ENCODE data around the gene MYH9. TPM values are rescaled to one million over a fixed set of nuclear protein-coding genes. Genes with fewer than 3 reads are reported as not detected.
"Not testable (repeated sequence)": the region's sequence is repeated elsewhere in the genome, so short reads cannot be mapped to it uniquely, and the experiment has no call there.

The MYH9 gene
- total RNA-seq, 6 experiments from 2014 or later, result 881 to 1,084 (median 937) TPM

GRCh38 chr22:36417281-36417686, 29.5 kb upstream of the MYH9 start:
- Mint-ChIP-seq H3K9me3 (no peaks in the 10 kb centered on the region), H3K36me3 (ENCODE audit: low read depth) (no peaks in the 10 kb centered on the region), H3K27me3 (ENCODE audit: insufficient read depth) (no peaks in the 10 kb centered on the region), H3K4me3 (peak overlapping the region; percentile 59), H3K27ac (peak overlapping the region; percentile 87), H3K4me1 (ENCODE audit: low read depth) (peaks cover 42% of the 10 kb centered on the region)
- no peak for TF ChIP-seq CTCF (IDR thresholded peaks at IDR 0.05)
- DNase-seq, result peak; percentile 65

DNA sequence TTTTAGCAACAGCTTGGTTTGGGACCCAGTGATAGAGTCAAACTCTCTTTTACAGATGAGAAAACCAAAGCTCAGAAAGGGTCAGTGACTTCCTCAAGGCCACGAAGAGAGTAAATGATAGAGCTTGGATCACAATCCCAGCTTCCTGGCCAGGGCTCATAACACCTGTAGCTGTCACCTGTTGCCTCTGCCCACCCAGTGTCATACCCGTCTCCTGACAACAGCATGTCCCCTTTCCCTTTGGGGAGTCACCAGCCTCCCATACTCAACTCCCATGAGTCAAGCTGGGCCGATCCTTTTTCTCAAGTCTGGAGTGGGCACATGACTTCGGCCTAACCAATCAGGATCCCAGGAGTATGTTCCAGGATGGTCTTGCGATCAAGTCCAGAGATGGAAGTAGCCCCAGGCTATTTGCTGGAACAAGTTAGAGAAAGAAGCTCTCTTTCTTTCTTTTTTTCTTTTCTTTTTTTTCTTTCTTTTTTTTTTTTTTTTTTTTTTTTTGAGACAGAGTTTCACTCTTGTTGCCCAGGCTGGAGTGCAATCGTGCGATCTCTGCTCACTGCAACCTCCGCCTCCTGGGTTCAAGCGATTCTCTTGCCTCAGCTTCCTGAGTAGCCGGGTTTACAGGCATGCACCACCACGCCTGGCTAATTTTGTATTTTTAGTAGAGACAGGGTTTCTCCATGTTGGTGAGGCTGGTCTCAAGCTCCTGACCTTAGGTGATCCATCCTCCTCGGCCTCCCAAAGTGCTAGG, 27.8 kb upstream of the MYH9 start:
- Mint-ChIP-seq H3K27me3 (ENCODE audit: insufficient read depth) (no peaks in the 10 kb centered on the region), H3K4me3 (no peak overlapping the region), H3K27ac (peak overlapping the region; percentile 27; the same call in 1 of the 2 replicates), H3K4me1 (ENCODE audit: low read depth) (peaks cover 42% of the 10 kb centered on the region), H3K36me3 (ENCODE audit: low read depth) (no peaks in the 10 kb centered on the region), H3K9me3 (no peaks in the 10 kb centered on the region)
- TF ChIP-seq CTCF (IDR thresholded peaks at IDR 0.05), result no peak
- peak; percentile 40 for DNase-seq

GRCh38 chr22:36413022-36413775, 25.4 kb upstream of the MYH9 start:
- TF ChIP-seq CTCF (IDR thresholded peaks at IDR 0.05), result no peak
- peak; percentile 29 for DNase-seq
- Mint-ChIP-seq H3K27me3 (ENCODE audit: insufficient read depth) (no peaks in the 10 kb centered on the region), H3K27ac (no peak overlapping the region; the same call in 1 of the 2 replicates), H3K4me1 (ENCODE audit: low read depth) (peaks cover 24% of the 10 kb centered on the region), H3K4me3 (no peak overlapping the region), H3K9me3 (no peaks in the 10 kb centered on the region), H3K36me3 (ENCODE audit: low read depth) (no peaks in the 10 kb centered on the region)

GRCh38 chr22:36411589-36412258, 24.0 kb upstream of the MYH9 start:
- H3K27me3 Mint-ChIP-seq (ENCODE audit: insufficient read depth), result no peaks in the 10 kb centered on the region
- no peaks in the 10 kb centered on the region for H3K9me3 Mint-ChIP-seq
- no peak for TF ChIP-seq CTCF (IDR thresholded peaks at IDR 0.05)
- peaks cover 17% of the 10 kb centered on the region for H3K4me1 Mint-ChIP-seq (ENCODE audit: low read depth)
- no peaks in the 10 kb centered on the region for H3K36me3 Mint-ChIP-seq (ENCODE audit: low read depth)
- H3K27ac Mint-ChIP-seq, result no peak overlapping the region
- no peak for DNase-seq
- no peak overlapping the region for H3K4me3 Mint-ChIP-seq

- no peak overlapping the region for H3K27ac Mint-ChIP-seq
- no peak for DNase-seq
Observed at GRCh38 chr22:36409911-36410756, 22.4 kb upstream of the MYH9 start.

DNA sequence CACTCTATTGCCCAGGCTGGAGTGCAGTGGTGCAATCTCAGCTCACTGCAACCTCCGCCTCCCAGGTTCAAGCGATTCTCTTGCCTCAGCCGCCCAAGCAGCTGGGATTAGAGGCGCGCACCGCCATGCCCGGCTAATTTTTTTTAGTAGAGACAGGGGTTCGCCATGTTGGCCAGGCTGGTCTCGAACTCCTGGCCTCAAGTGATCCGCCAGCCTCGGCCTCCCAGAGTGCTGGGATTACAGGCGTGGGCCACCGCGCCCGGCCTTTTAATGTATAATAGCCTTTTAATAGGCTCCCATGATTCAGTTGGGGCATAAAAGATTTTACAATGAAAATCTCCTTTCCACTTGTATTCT, 21.8 kb upstream of the MYH9 start:
- H3K27ac Mint-ChIP-seq; H3K9me3 Mint-ChIP-seq; DNase-seq; H3K4me3 Mint-ChIP-seq; H3K27me3 Mint-ChIP-seq (ENCODE audit: insufficient read depth); H3K36me3 Mint-ChIP-seq (ENCODE audit: low read depth): not testable (repeated sequence)
- peaks cover 24% of the 10 kb centered on the region for H3K4me1 Mint-ChIP-seq (ENCODE audit: low read depth)

More at GRCh38 chr22:36409911-36410756, 22.4 kb upstream of the MYH9 start:
- no peak overlapping the region for H3K4me3 Mint-ChIP-seq
- TF ChIP-seq CTCF (IDR thresholded peaks at IDR 0.05), result no peak
- no peaks in the 10 kb centered on the region for H3K9me3 Mint-ChIP-seq
- H3K36me3 Mint-ChIP-seq (ENCODE audit: low read depth), result no peaks in the 10 kb centered on the region
- H3K4me1 Mint-ChIP-seq (ENCODE audit: low read depth), result peaks cover 24% of the 10 kb centered on the region
- no peaks in the 10 kb centered on the region for H3K27me3 Mint-ChIP-seq (ENCODE audit: insufficient read depth)
